ENCODE data around the gene DMRT3. TPM values are rescaled to one million over a fixed set of nuclear protein-coding genes. Genes with fewer than 3 reads are reported as not detected.

The DMRT3 gene
- total RNA-seq, 2 donors from 2014 or later, result 0.28 TPM; not detected in 1

- no peak for TF ChIP-seq CTCF (IDR thresholded peaks at IDR 0.05)
- no peaks in the 10 kb centered on the region for H3K9me3 ChIP-seq
- DNase-seq (ENCODE audit: low spot score) (no peak), ATAC-seq (ENCODE audit: insufficient number of reproducible peaks, low FRiP score, low read depth) (no peak)
- no peaks in the 10 kb centered on the region for H3K36me3 ChIP-seq
- H3K4me1 ChIP-seq (ENCODE audit: control insufficient read depth in 1 of 2, low read depth in 2 of 2), result peaks cover 5% of the 10 kb centered on the region in 2 donors
- peaks cover 7% of the 10 kb centered on the region for H3K27me3 ChIP-seq (replicated peaks; ENCODE audit: insufficient read depth)
- no peak overlapping the region for H3K4me3 ChIP-seq
- H3K27ac ChIP-seq, result no peak overlapping the region
These were observed 1.7 kb downstream of the DMRT3 start for GRCh38 chr9:977838-978830.

GRCh38 chr9:979983-980382, 3.5 kb downstream of the DMRT3 start:
- no peak for TF ChIP-seq CTCF (IDR thresholded peaks at IDR 0.05)
- Histone ChIP-seq H3K4me1 (ENCODE audit: control insufficient read depth in 1 of 2, low read depth in 2 of 2) (peaks cover 5% of the 10 kb centered on the region in 2 donors), H3K27ac (no peak overlapping the region), H3K4me3 (no peak overlapping the region), H3K36me3 (no peaks in the 10 kb centered on the region), H3K9me3 (no peaks in the 10 kb centered on the region), H3K27me3 (replicated peaks; ENCODE audit: insufficient read depth) (peaks cover 3% of the 10 kb centered on the region)
- DNase-seq (ENCODE audit: low spot score), result no peak
- ATAC-seq (ENCODE audit: insufficient number of reproducible peaks, low FRiP score, low read depth), result no peak

- Histone ChIP-seq H3K9me3 (no peaks in the 10 kb centered on the region), H3K27me3 (replicated peaks; ENCODE audit: insufficient read depth) (peaks cover 3% of the 10 kb centered on the region), H3K4me3 (no peak overlapping the region), H3K27ac (no peak overlapping the region), H3K36me3 (no peaks in the 10 kb centered on the region), H3K4me1 (ENCODE audit: control insufficient read depth in 1 of 2, low read depth in 2 of 2) (peaks cover 5% of the 10 kb centered on the region in 2 donors)
- no peak for TF ChIP-seq CTCF (IDR thresholded peaks at IDR 0.05)
- no peak for DNase-seq (ENCODE audit: low spot score)
- no peak for ATAC-seq (ENCODE audit: insufficient number of reproducible peaks, low FRiP score, low read depth)
These were observed 4.2 kb downstream of the DMRT3 start for GRCh38 chr9:980640-981039.

DNA sequence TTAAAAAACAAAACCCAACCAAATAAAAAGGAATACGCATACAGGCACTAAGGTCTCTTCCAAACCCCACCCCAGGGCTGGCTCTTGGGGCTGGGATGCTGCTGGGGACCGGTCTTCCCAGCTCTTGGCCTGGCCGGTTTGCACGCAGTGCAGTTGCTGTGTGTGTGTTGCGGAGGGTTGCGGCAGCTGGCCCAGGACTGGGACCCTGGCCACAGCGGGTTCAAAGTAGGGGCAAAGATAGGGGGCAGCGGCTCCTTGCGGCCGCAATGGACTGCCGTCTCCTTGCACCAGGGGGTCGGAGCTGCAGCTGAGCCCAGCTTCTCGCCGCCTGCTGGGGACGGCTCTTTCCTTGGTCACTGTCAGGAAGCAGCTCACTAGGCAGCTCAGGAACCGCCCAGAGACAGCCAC, 5.0 kb downstream of the DMRT3 start:
- Histone ChIP-seq H3K9me3 (no peaks in the 10 kb centered on the region), H3K36me3 (no peaks in the 10 kb centered on the region), H3K4me1 (ENCODE audit: control insufficient read depth in 1 of 2, low read depth in 2 of 2) (peaks cover 0 to 5% of the 10 kb centered on the region in 2 donors), H3K27ac (no peak overlapping the region), H3K27me3 (replicated peaks; ENCODE audit: insufficient read depth) (peaks cover 3% of the 10 kb centered on the region), H3K4me3 (no peak overlapping the region)
- TF ChIP-seq CTCF (IDR thresholded peaks at IDR 0.05), result no peak
- ATAC-seq (ENCODE audit: insufficient number of reproducible peaks, low FRiP score, low read depth) (no peak), DNase-seq (ENCODE audit: low spot score) (no peak)

GRCh38 chr9:982394-983230, 6.2 kb downstream of the DMRT3 start:
- TF ChIP-seq CTCF (IDR thresholded peaks at IDR 0.05), result no peak
- ATAC-seq (ENCODE audit: insufficient number of reproducible peaks, low FRiP score, low read depth) (no peak), DNase-seq (ENCODE audit: low spot score) (no peak)
- H3K27ac ChIP-seq, result no peak overlapping the region
- no peak overlapping the region for H3K4me3 ChIP-seq
- peaks cover 3% of the 10 kb centered on the region for H3K27me3 ChIP-seq (replicated peaks; ENCODE audit: insufficient read depth)
- H3K36me3 ChIP-seq, result no peaks in the 10 kb centered on the region
- H3K9me3 ChIP-seq, result no peaks in the 10 kb centered on the region
- H3K4me1 ChIP-seq (ENCODE audit: control insufficient read depth in 1 of 2, low read depth in 2 of 2), result no peaks in the 10 kb centered on the region

Data from thoracic aorta (tissue), 2 donors.